A172 (cell line): ENCODE data around the gene MCF2L. TPM values are rescaled to one million over a fixed set of nuclear protein-coding genes. Genes with fewer than 3 reads are reported as not detected.
"Not testable (repeated sequence)": the region's sequence is repeated elsewhere in the genome, so short reads cannot be mapped to it uniquely, and the experiment has no call there.

ENCODE experiments used
- DNase-seq: peaks from one replicate; pipeline ENCODE4 v3.0.0-alpha.2; 2015; ENCODE audit warnings: low spot score
- total RNA-seq: library from RNA; depleted of rRNA; stranded (reverse); fragments of >200 nt; shearing (Covaris generic); gene quantifications from 2 replicates; pipeline ENCODE4 v1.2.3, GENCODE V29; 2014

MCF2L gene
- total RNA-seq, 1 experiment from 2014 or later: 12.4 TPM

GRCh38 chr13:113094410-113094800 is 125.4 kb downstream of the MCF2L start:
- no peak for DNase-seq

GRCh38 chr13:113095146-113096051 is 126.4 kb downstream of the MCF2L start:
- DNase-seq: no peak

GRCh38 chr13:113096052-113096744 is 127.2 kb downstream of the MCF2L start:
- DNase-seq: no peak

GRCh38 chr13:113096745-113097305 is 127.8 kb downstream of the MCF2L start:
- DNase-seq: no peak

- DNase-seq: no peak
These were observed 128.6 kb downstream of the MCF2L start for GRCh38 chr13:113097651-113098050.

GRCh38 chr13:113098162-113098732 is 129.2 kb downstream of the MCF2L start:
- DNase-seq: no peak

- DNase-seq: no peak
These were observed 130.1 kb downstream of the MCF2L start for GRCh38 chr13:113099142-113099541.

GRCh38 chr13:113102302-113102701 is 133.3 kb downstream of the MCF2L start:
- not testable (repeated sequence) for DNase-seq

GRCh38 chr13:113102727-113103126 is 133.7 kb downstream of the MCF2L start:
- no peak for DNase-seq

- DNase-seq: no peak
These were observed 134.6 kb downstream of the MCF2L start for GRCh38 chr13:113103646-113104045.

- DNase-seq: no peak
These were observed 136.3 kb downstream of the MCF2L start, which contains the start of gene F7 for GRCh38 chr13:113105032-113105920. TSS of gene F7 (plus strand) at chr13:113105791. CDS start at chr13:113105842, 51 bp downstream.

GRCh38 chr13:113105921-113106452 is 137.0 kb downstream of the MCF2L start:
- DNase-seq: no peak

- DNase-seq: no peak
These were observed 137.8 kb downstream of the MCF2L start for GRCh38 chr13:113106711-113107351.

GRCh38 chr13:113108521-113108920 is 139.5 kb downstream of the MCF2L start:
- DNase-seq: not testable (repeated sequence)

- no peak for DNase-seq
These were observed 140.4 kb downstream of the MCF2L start for GRCh38 chr13:113109151-113110047.

- no peak for DNase-seq
These were observed 141.2 kb downstream of the MCF2L start for GRCh38 chr13:113110048-113110851.

- DNase-seq: no peak
These were observed 141.9 kb downstream of the MCF2L start for GRCh38 chr13:113110852-113111315.

- not testable (repeated sequence) for DNase-seq
These were observed 142.8 kb downstream of the MCF2L start for GRCh38 chr13:113111821-113112220.
